ENCODE results near the gene SCGB3A2.

- TF ChIP-seq CTCF (IDR thresholded peaks at IDR 0.05; ENCODE audit: insufficient read depth, low read length, poor library complexity, severe bottlenecking), result no peak
- no peak for TF ChIP-seq EZH2phosphoT487 (conservative IDR thresholded peaks at IDR 0.05; ENCODE audit: low read length)
These were observed 48.5 kb upstream of the SCGB3A2 start for GRCh38 chr5:147830035-147830434.
